CD4-positive, alpha-beta T cell treated with Interleukin-12 subunit alpha and Interleukin-12 subunit beta, for 1 hour (primary cell): ENCODE data around the gene BORCS5.
"Not testable (repeated sequence)": the region's sequence is repeated elsewhere in the genome, so short reads cannot be mapped to it uniquely, and the experiment has no call there.

Source experiments
- DNase-seq: peaks from one replicate; pipeline ENCODE4 v3.0.0-alpha.2; 2020

Gene BORCS5

GRCh38 chr12:12396694-12397093 is 39.8 kb downstream of the BORCS5 start:
- no peak for DNase-seq

GRCh38 chr12:12397184-12397583 is 40.3 kb downstream of the BORCS5 start:
- no peak for DNase-seq

GRCh38 chr12:12398026-12398859 is 41.4 kb downstream of the BORCS5 start:
- DNase-seq = no peak

- DNase-seq = no peak
Observed at GRCh38 chr12:12399161-12399560, 42.3 kb downstream of the BORCS5 start.

- DNase-seq = no peak
Observed at GRCh38 chr12:12399776-12400305, 43.0 kb downstream of the BORCS5 start.

- DNase-seq = no peak
Observed at GRCh38 chr12:12400793-12401192, 43.9 kb downstream of the BORCS5 start.

GRCh38 chr12:12403264-12404248 is 46.7 kb downstream of the BORCS5 start:
- no peak for DNase-seq

GRCh38 chr12:12404297-12404696 is 47.4 kb downstream of the BORCS5 start:
- no peak for DNase-seq

GRCh38 chr12:12405882-12406281 is 49.0 kb downstream of the BORCS5 start:
- DNase-seq = no peak

- DNase-seq = no peak
Observed at GRCh38 chr12:12406762-12407161, 49.9 kb downstream of the BORCS5 start.

GRCh38 chr12:12408265-12408690 is 51.4 kb downstream of the BORCS5 start:
- DNase-seq = peak; percentile 30

- DNase-seq = not testable (repeated sequence)
Observed at GRCh38 chr12:12409337-12409736, 52.5 kb downstream of the BORCS5 start.

GRCh38 chr12:12415886-12416285 is 59.0 kb downstream of the BORCS5 start:
- no peak for DNase-seq

- DNase-seq = not testable (repeated sequence)
Observed at GRCh38 chr12:12419165-12419564, 62.3 kb downstream of the BORCS5 start.

- no peak for DNase-seq
Observed at GRCh38 chr12:12423367-12423766, 66.5 kb downstream of the BORCS5 start.

GRCh38 chr12:12425001-12425400 is 68.1 kb downstream of the BORCS5 start:
- no peak for DNase-seq

- no peak for DNase-seq
Observed at GRCh38 chr12:12425616-12426015, 68.7 kb downstream of the BORCS5 start.

- no peak for DNase-seq
Observed at GRCh38 chr12:12427568-12427967, 70.7 kb downstream of the BORCS5 start.

- no peak for DNase-seq
Observed at GRCh38 chr12:12428047-12428446, 71.2 kb downstream of the BORCS5 start.

GRCh38 chr12:12428961-12429657 is 72.2 kb downstream of the BORCS5 start:
- DNase-seq = no peak

- no peak for DNase-seq
Observed at GRCh38 chr12:12432364-12432763, 75.5 kb downstream of the BORCS5 start.

GRCh38 chr12:12433203-12433731 is 76.4 kb downstream of the BORCS5 start:
- no peak for DNase-seq
